ENCODE data around the gene BCL2L1.
A peak's percentile ranks its signal among the peaks of the same experiment; 100 is the strongest.
"Not testable (repeated sequence)": the region's sequence is repeated elsewhere in the genome, so short reads cannot be mapped to it uniquely, and the experiment has no call there.

The BCL2L1 gene

GRCh38 chr20:31674895-31675827, 47.5 kb downstream of the BCL2L1 start:
- DNase-seq (ENCODE audit: low read depth in 2 of 2) = peak; percentile 38 to 53

GRCh38 chr20:31673943-31674463, 48.7 kb downstream of the BCL2L1 start:
- DNase-seq (ENCODE audit: low read depth in 2 of 2) = no peak

GRCh38 chr20:31673435-31673834, 49.2 kb downstream of the BCL2L1 start:
- no peak for DNase-seq (ENCODE audit: low read depth in 2 of 2)

GRCh38 chr20:31671324-31671723, 51.3 kb downstream of the BCL2L1 start:
- DNase-seq (ENCODE audit: low read depth in 2 of 2) = no peak

- no peak for DNase-seq (ENCODE audit: low read depth in 2 of 2)
Measured at GRCh38 chr20:31670371-31671228, 52.1 kb downstream of the BCL2L1 start.

- DNase-seq (ENCODE audit: low read depth in 2 of 2) = no peak
Measured at GRCh38 chr20:31669876-31670275, 52.8 kb downstream of the BCL2L1 start.

- not testable (repeated sequence) for DNase-seq (ENCODE audit: low read depth in 2 of 2)
Measured at GRCh38 chr20:31668944-31669343, 53.7 kb downstream of the BCL2L1 start.

- DNase-seq (ENCODE audit: low read depth in 2 of 2) = no peak
Measured at GRCh38 chr20:31667315-31668285, 55.1 kb downstream of the BCL2L1 start.

GRCh38 chr20:31666258-31667042, 56.2 kb downstream of the BCL2L1 start:
- no peak for DNase-seq (ENCODE audit: low read depth in 2 of 2)

GRCh38 chr20:31665753-31666152, 56.9 kb downstream of the BCL2L1 start:
- DNase-seq (ENCODE audit: low read depth in 2 of 2) = no peak

GRCh38 chr20:31664696-31665354, 57.8 kb downstream of the BCL2L1 start:
- no peak for DNase-seq (ENCODE audit: low read depth in 2 of 2)

- DNase-seq (ENCODE audit: low read depth in 2 of 2) = no peak
Measured at GRCh38 chr20:31663838-31664695, 58.6 kb downstream of the BCL2L1 start.

- no peak for DNase-seq (ENCODE audit: low read depth in 2 of 2)
Measured at GRCh38 chr20:31663524-31663837, 59.2 kb downstream of the BCL2L1 start.

GRCh38 chr20:31662372-31662854, 60.3 kb downstream of the BCL2L1 start:
- no peak for DNase-seq (ENCODE audit: low read depth in 2 of 2)

- peak; percentile 47 to 68 for DNase-seq (ENCODE audit: low read depth in 2 of 2)
Measured at GRCh38 chr20:31661625-31662371, 60.9 kb downstream of the BCL2L1 start.

GRCh38 chr20:31654534-31654933, 68.1 kb downstream of the BCL2L1 start:
- no peak for DNase-seq (ENCODE audit: low read depth in 2 of 2)

GRCh38 chr20:31653561-31653960, 69.1 kb downstream of the BCL2L1 start:
- DNase-seq (ENCODE audit: low read depth in 2 of 2) = no peak

GRCh38 chr20:31652917-31653396, 69.7 kb downstream of the BCL2L1 start:
- DNase-seq (ENCODE audit: low read depth in 2 of 2) = no peak

Measured in stimulated activated CD4-positive, alpha-beta T cell treated with anti-CD3 and anti-CD28 coated beads, Interleukin-15, amount 100 ng/mL, for 48 hours (primary cell).